Endothelial cell of umbilical vein (primary cell): ENCODE measurements around the gene RALGPS2.

Experiments
- EZH2 ChIP-seq: IDR thresholded peaks from 2 replicates; pipeline ENCODE4 v1.6.1; 2012; ENCODE audit warnings: borderline replicate concordance, low read depth, mild to moderate bottlenecking, moderate library complexity, low read length, inconsistent platforms; ENCODE audit not compliant: severe bottlenecking
- MAX ChIP-seq: IDR thresholded peaks from 2 replicates; pipeline ENCODE4 v1.6.1; 2011; ENCODE audit not compliant: insufficient read depth, insufficient read length
- MYC ChIP-seq: IDR thresholded peaks from one replicate; pipeline ENCODE4 v1.6.1; 2011; ENCODE audit warnings: mild to moderate bottlenecking, low read depth, low read length
- POLR2A ChIP-seq: IDR thresholded peaks from 2 replicates; pipeline ENCODE4 v1.6.1; 2012; ENCODE audit warnings: low read depth, mild to moderate bottlenecking, control low read depth, low read length
- TF ChIP-seq, protein P1 (sequence below), 2 donors: IDR thresholded peaks; 1 replicate in 1 of 2; 2 replicates in 1 of 2; pipeline ENCODE4 v1.5.1; 2011; ENCODE audit warnings: low read length in 2 of 2, mild to moderate bottlenecking in 2 of 2, moderate library complexity in 2 of 2, control low read depth in 1 of 2, inconsistent platforms in 1 of 2, low read depth in 1 of 2; ENCODE audit not compliant: insufficient read depth in 1 of 2; ENCODE audit errors: extremely low read depth in 1 of 2

DNA sequence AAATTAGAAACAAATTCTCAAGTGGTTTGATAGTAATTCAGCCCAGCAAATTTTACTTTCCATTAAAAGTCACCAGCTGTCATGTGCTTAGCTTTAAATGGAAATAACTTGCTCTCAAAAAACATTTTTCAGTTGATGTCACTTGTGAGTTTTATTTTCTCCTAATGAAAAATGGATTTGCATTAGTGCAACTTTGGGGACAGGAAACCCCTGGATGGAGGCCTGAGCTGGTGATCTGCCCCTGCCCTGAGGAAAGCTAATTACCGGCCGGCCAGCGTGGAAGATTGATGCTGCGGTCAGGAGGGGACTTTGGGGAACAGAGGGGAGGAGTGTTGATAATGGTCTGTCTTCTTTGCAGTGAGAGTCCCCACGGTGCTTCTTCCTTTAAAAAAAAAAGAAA lies 212.7 kb downstream of the RALGPS2 start:
- TF ChIP-seq POLR2A, result no peak
- TF ChIP-seq EZH2, result no peak
- TF ChIP-seq, protein P1, sequence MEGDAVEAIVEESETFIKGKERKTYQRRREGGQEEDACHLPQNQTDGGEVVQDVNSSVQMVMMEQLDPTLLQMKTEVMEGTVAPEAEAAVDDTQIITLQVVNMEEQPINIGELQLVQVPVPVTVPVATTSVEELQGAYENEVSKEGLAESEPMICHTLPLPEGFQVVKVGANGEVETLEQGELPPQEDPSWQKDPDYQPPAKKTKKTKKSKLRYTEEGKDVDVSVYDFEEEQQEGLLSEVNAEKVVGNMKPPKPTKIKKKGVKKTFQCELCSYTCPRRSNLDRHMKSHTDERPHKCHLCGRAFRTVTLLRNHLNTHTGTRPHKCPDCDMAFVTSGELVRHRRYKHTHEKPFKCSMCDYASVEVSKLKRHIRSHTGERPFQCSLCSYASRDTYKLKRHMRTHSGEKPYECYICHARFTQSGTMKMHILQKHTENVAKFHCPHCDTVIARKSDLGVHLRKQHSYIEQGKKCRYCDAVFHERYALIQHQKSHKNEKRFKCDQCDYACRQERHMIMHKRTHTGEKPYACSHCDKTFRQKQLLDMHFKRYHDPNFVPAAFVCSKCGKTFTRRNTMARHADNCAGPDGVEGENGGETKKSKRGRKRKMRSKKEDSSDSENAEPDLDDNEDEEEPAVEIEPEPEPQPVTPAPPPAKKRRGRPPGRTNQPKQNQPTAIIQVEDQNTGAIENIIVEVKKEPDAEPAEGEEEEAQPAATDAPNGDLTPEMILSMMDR (IDR thresholded peaks at IDR 0.05; ENCODE audit: extremely low read depth in 1 of 2, insufficient read depth in 1 of 2, low read depth in 1 of 2, low read length in 2 of 2), result no peak
- no peak for TF ChIP-seq MYC
- TF ChIP-seq MAX, result no peak
